ENCODE results near the gene GLI3.

GLI3 gene

DNA sequence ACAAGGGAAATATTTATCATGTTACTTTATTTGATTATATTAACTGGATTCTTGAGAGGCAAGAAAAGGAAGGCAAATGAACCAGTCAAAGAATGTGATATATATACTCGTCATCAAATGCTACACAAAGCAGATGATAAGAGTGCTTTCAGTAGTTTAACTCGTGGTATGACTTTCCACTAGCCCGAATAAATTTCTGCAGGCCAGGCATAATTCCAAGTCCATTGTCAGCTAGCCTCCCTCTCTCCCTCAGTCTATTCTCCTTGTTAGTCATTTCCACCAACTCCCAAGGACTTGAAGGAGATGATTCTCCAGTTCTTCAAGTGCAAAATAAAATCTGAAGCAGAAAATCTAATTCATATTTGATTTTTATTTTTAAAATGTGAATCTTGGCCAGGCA is 190.5 kb downstream of the GLI3 start (continued):
- TF ChIP-seq ZSCAN30 (tag by site-specific recombination; IDR thresholded peaks at IDR 0.05) = no peak
- no peak for TF ChIP-seq ZNF23 (tag by site-specific recombination; IDR thresholded peaks at IDR 0.05; ENCODE audit: borderline replicate concordance)
- TF ChIP-seq ZNF843 (tag by site-specific recombination; IDR thresholded peaks at IDR 0.05) = no peak

DNA sequence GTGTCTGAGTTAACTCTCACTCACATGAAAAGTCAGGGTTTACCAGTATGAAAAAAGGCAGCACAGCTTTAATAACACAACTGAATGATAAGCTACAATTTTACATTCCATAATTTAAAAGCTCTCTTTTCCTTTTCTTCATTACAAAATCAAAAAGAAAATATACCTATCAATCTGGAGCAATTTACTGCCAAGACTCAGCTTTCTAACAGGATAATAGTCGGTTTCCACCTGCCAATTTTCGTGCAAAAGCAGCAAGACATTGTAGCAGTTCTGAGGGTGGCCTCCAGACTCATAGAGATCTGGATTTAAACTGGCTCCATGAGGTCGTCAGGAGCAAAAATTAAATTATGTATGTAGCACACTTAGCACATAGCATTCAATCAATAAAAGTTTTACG is 191.0 kb downstream of the GLI3 start:
- ChIA-PET CTCF (interaction anchor here (0.6 to 1.0 kb wide), 2 partner anchors 11 to 379 kb away, joined by 3 read pairs; no protein-coding TSS in a partner anchor), POLR2A (no interaction called here)
- Histone ChIP-seq H3K9me3 (ENCODE audit: control insufficient read depth, insufficient read depth, low read depth, low read length) (no peaks in the 10 kb centered on the region), H3K4me3 (ENCODE audit: low read depth, low read length) (no peak overlapping the region), H3K36me3 (ENCODE audit: control insufficient read depth in 2 of 2, insufficient read depth in 1 of 2, low read length in 2 of 2) (peaks cover 3 to 37% of the 10 kb centered on the region in 2 experiments), H3K4me1 (ENCODE audit: control insufficient read depth, insufficient read depth, low read length) (no peaks in the 10 kb centered on the region), H3K27ac (ENCODE audit: extremely low read depth, low read depth, low read length) (no peak overlapping the region)
- TF ChIP-seq, protein P1, sequence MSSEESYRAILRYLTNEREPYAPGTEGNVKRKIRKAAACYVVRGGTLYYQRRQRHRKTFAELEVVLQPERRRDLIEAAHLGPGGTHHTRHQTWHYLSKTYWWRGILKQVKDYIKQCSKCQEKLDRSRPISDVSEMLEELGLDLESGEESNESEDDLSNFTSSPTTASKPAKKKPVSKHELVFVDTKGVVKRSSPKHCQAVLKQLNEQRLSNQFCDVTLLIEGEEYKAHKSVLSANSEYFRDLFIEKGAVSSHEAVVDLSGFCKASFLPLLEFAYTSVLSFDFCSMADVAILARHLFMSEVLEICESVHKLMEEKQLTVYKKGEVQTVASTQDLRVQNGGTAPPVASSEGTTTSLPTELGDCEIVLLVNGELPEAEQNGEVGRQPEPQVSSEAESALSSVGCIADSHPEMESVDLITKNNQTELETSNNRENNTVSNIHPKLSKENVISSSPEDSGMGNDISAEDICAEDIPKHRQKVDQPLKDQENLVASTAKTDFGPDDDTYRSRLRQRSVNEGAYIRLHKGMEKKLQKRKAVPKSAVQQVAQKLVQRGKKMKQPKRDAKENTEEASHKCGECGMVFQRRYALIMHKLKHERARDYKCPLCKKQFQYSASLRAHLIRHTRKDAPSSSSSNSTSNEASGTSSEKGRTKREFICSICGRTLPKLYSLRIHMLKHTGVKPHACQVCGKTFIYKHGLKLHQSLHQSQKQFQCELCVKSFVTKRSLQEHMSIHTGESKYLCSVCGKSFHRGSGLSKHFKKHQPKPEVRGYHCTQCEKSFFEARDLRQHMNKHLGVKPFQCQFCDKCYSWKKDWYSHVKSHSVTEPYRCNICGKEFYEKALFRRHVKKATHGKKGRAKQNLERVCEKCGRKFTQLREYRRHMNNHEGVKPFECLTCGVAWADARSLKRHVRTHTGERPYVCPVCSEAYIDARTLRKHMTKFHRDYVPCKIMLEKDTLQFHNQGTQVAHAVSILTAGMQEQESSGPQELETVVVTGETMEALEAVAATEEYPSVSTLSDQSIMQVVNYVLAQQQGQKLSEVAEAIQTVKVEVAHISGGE (tag by site-specific recombination; conservative IDR thresholded peaks at IDR 0.05; ENCODE audit: low read depth) = no peak
- TF ChIP-seq SCRT1 (tag by site-specific recombination; IDR thresholded peaks at IDR 0.05; ENCODE audit: borderline replicate concordance) (no peak), SETDB1 (IDR thresholded peaks at IDR 0.05; ENCODE audit: insufficient read length, low read length) (no peak), KLF9 (tag by site-specific recombination; IDR thresholded peaks at IDR 0.05; ENCODE audit: low read depth) (no peak)

DNA sequence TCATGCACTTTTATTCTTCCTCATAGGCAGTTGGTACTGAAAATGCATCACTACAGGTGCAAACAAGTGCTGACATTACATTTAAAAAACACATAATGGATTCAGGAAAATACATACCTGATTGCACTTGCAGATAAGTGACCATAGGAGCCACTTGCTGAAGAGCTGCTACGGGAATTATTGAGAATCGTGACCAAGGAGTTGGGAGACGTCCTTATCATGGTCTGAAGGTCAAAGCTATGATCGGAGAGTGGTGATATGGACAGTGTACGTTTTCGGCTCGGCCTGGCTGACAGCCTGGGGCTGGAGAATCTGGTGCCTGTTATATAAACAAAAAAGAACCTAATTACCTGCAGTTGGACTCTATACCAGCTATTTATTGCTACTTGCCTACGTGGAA is 197.1 kb downstream of the GLI3 start:
- ChIA-PET CTCF (no interaction called here), POLR2A (no interaction called here)
- peaks cover 25 to 58% of the 10 kb centered on the region in 2 experiments for H3K36me3 ChIP-seq (ENCODE audit: control insufficient read depth in 2 of 2, insufficient read depth in 1 of 2, low read length in 2 of 2)
- TF ChIP-seq ZNF133 (tag by site-specific recombination; IDR thresholded peaks at IDR 0.05) (no peak), SP3 (tag by site-specific recombination; IDR thresholded peaks at IDR 0.05) (no peak), ZSCAN23 (tag by site-specific recombination; IDR thresholded peaks at IDR 0.05) (no peak), ZNF132 (tag by site-specific recombination; IDR thresholded peaks at IDR 0.05; ENCODE audit: borderline replicate concordance) (no peak), ZNF654 (tag by site-specific recombination; IDR thresholded peaks at IDR 0.05; ENCODE audit: low read depth) (no peak), ZNF600 (tag by site-specific recombination; IDR thresholded peaks at IDR 0.05) (no peak), ZNF341 (tag by site-specific recombination; IDR thresholded peaks at IDR 0.05; ENCODE audit: low read depth) (no peak)
- TF ChIP-seq, protein P2, sequence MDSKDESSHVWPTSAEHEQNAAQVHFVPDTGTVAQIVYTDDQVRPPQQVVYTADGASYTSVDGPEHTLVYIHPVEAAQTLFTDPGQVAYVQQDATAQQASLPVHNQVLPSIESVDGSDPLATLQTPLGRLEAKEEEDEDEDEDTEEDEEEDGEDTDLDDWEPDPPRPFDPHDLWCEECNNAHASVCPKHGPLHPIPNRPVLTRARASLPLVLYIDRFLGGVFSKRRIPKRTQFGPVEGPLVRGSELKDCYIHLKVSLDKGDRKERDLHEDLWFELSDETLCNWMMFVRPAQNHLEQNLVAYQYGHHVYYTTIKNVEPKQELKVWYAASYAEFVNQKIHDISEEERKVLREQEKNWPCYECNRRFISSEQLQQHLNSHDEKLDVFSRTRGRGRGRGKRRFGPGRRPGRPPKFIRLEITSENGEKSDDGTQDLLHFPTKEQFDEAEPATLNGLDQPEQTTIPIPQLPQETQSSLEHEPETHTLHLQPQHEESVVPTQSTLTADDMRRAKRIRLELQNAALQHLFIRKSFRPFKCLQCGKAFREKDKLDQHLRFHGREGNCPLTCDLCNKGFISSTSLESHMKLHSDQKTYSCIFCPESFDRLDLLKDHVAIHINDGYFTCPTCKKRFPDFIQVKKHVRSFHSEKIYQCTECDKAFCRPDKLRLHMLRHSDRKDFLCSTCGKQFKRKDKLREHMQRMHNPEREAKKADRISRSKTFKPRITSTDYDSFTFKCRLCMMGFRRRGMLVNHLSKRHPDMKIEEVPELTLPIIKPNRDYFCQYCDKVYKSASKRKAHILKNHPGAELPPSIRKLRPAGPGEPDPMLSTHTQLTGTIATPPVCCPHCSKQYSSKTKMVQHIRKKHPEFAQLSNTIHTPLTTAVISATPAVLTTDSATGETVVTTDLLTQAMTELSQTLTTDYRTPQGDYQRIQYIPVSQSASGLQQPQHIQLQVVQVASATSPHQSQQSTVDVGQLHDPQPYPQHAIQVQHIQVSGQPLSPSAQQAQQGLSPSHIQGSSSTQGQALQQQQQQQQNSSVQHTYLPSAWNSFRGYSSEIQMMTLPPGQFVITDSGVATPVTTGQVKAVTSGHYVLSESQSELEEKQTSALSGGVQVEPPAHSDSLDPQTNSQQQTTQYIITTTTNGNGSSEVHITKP (tag by site-specific recombination; IDR thresholded peaks at IDR 0.05) = no peak
- TF ChIP-seq, protein P3, sequence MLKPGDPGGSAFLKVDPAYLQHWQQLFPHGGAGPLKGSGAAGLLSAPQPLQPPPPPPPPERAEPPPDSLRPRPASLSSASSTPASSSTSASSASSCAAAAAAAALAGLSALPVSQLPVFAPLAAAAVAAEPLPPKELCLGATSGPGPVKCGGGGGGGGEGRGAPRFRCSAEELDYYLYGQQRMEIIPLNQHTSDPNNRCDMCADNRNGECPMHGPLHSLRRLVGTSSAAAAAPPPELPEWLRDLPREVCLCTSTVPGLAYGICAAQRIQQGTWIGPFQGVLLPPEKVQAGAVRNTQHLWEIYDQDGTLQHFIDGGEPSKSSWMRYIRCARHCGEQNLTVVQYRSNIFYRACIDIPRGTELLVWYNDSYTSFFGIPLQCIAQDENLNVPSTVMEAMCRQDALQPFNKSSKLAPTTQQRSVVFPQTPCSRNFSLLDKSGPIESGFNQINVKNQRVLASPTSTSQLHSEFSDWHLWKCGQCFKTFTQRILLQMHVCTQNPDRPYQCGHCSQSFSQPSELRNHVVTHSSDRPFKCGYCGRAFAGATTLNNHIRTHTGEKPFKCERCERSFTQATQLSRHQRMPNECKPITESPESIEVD (tag by site-specific recombination; IDR thresholded peaks at IDR 0.05) = no peak
- H3K9me3 ChIP-seq (ENCODE audit: control insufficient read depth, insufficient read depth, low read depth, low read length) = no peaks in the 10 kb centered on the region
- no peak overlapping the region for H3K27ac ChIP-seq (ENCODE audit: extremely low read depth, low read depth, low read length)
- no peak overlapping the region for H3K4me3 ChIP-seq (ENCODE audit: low read depth, low read length)
- no peaks in the 10 kb centered on the region for H3K4me1 ChIP-seq (ENCODE audit: control insufficient read depth, insufficient read depth, low read length)
